NOMO-1 (cell line): ENCODE data around the gene EXOC4.
A peak's percentile ranks its signal among the peaks of the same experiment; 100 is the strongest.

ENCODE experiments used
- DNase-seq, 2 experiments: peaks; one replicate each; lab custom pipeline; 2025; ENCODE audit not compliant: unreplicated experiment in 2 of 2; lab: John Stamatoyannopoulos, UW

The EXOC4 gene

DNA sequence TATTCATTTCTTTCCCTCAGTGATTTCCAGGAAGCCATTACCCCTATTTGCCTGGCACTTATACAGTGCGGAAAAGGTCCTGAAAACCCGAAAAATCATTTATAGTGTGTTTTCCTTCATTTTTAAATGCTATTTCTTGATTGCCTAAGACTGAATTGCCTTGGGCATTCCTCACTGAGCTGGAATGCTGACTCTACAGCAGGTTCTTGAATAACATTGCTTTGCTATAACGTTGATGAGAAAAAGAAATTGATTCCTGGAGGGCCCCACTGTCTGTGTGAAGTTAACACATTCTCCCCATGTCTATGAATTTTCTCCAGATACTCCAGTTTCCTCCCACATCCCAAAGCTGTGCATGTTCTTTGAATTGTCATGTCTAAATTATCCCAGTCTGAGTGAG, 308.5 kb downstream of the EXOC4 start:
- DNase-seq = no peak

DNA sequence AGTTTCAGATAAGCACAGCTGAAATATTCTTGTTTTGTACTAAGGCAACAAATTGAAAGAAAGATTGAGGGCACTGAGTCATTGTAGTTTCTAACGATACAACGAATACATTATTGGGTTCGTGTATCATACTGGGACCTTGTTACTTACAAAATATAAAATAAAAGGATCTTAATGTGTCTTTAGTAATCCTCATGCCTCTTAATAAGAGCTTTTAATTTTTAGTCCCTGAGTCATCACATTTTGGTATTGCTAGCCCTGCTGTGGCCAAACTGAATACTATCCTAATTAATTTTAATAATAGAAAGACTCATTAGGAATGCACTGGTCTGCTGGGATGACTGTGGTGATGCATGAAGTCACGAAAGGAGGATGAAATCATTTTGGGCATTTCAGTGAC, 309.7 kb downstream of the EXOC4 start:
- no peak for DNase-seq

GRCh38 chr7:133563251-133563650, 310.4 kb downstream of the EXOC4 start:
- peak in 1 of 2 experiments; percentile 26 for DNase-seq

- DNase-seq = no peak
These were observed 311.6 kb downstream of the EXOC4 start for GRCh38 chr7:133564484-133564883.

- no peak for DNase-seq
These were observed 315.7 kb downstream of the EXOC4 start for GRCh38 chr7:133568544-133568943.

GRCh38 chr7:133570321-133570720, 317.4 kb downstream of the EXOC4 start:
- no peak for DNase-seq

- peak in 1 of 2 experiments; percentile 10 for DNase-seq
These were observed 318.2 kb downstream of the EXOC4 start for GRCh38 chr7:133571076-133571475.

DNA sequence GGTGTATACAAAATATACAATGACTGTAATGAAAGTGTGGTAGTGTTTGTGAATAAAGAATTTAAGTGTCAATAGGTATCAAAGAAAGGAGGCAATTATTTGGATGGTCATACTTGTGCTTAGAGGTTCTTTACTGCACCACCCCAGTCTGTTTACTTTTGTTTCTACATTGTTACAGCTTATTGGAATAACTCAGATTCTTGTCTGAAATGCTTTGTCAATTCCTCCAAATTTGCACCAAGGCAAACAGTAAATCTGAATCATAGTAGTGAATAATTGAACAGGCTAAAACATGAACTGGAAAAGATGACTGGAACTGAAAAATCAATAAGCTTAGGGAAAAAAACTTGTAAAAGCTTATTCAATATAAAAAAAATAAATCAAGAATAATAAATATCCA, 319.2 kb downstream of the EXOC4 start:
- DNase-seq = no peak

- no peak for DNase-seq
These were observed 320.0 kb downstream of the EXOC4 start for GRCh38 chr7:133572843-133573242.

DNA sequence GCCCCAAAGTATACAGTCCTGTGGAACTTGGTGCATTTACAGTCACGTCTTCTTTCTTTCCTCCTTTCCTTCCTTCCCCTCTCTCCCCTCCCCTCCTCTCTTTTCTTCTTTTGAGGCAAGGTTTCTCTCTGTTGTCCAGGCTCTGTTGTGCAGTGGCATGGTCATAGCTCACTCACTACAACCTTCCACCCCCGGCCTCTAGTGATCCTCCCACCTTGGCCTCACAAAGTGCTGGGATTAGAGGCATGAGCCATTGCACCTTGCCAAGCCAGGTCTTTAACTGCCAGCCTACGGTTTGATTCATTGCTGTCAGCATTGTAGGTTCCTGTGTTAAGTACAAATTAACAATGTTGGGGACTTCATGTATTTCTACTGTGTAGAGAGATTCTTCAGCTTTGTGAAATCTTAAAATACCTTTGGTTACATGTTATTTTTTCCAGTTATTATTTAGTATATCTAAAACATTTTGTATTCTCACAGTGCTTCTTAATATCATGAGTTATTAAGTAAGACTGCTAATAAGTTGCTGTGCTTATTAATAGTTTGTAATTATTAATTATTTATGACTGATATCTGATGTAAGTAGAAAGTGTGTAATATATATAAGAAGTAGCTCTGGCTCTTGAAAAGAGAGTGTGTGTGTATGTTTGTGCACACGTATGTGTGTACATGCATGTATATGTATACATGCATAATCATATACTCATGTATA, 320.8 kb downstream of the EXOC4 start:
- DNase-seq = no peak

GRCh38 chr7:133575726-133576440, 323.0 kb downstream of the EXOC4 start:
- DNase-seq = no peak

DNA sequence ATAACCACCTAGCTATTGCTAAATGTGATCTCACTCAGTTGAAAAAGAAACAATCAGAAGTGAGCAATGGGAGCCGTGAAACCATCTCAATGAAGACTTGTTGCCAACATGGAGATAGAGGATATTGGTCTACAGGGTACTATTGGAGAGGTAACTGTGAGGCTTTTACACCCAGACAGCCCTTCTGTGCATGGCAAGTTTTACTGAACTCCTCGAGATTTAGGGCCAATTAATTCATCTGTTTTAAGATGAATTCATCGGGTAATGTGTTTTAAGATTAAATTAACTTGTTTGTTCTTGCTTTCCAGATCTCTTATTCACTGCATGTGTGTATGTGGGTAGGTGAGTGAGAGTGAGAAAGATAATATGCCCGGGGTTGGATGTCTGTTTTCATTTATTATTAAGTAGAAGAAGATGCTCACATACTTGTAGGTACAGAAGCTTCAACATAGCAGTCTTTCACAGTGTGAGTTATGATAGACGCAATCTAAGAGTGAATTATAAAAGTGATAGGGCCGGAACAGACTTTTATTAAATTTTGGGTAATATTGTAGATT, 323.8 kb downstream of the EXOC4 start:
- DNase-seq = no peak

DNA sequence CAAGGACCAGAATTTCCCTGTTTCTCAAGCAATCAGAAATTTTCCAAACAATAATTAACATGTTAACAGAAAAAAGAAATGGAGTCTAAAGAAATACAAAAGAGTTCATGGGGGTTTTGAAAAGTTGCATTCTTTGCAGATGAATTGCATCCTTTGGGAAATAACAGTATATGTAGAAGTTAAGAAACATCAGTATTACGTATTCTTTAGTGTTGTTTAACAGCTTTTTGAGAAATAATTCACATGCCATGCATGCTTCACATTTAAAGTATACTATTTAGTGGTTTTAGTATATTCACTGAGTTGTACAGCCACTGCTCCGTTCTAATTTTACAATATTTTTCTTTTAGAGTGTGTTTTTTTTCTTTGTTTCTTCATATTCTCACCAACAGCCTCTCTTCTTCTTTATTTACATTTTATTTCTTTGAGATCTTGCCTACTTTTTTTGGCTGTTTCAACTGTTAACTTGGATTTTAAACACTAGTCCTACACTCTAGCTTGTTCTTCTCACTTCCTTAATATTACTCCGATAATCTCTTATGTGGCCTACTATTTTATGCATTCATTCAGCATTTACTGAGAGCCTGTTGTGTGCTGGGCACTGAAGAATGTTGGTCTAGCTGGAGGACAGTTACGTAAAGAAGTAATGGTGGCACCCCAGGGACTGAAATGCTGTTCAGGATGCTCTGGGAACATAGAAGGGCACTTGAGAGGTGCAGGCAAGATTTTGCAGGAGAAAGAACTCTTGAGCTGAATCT, 330.1 kb downstream of the EXOC4 start:
- DNase-seq = no peak

- no peak for DNase-seq
These were observed 330.8 kb downstream of the EXOC4 start for GRCh38 chr7:133583545-133584171.

- DNase-seq = peak in 1 of 2 experiments; percentile 60
These were observed 332.2 kb downstream of the EXOC4 start for GRCh38 chr7:133584956-133585668.

- DNase-seq = no peak
These were observed 333.4 kb downstream of the EXOC4 start for GRCh38 chr7:133586253-133586652.

GRCh38 chr7:133587903-133588302, 335.0 kb downstream of the EXOC4 start:
- DNase-seq = no peak

DNA sequence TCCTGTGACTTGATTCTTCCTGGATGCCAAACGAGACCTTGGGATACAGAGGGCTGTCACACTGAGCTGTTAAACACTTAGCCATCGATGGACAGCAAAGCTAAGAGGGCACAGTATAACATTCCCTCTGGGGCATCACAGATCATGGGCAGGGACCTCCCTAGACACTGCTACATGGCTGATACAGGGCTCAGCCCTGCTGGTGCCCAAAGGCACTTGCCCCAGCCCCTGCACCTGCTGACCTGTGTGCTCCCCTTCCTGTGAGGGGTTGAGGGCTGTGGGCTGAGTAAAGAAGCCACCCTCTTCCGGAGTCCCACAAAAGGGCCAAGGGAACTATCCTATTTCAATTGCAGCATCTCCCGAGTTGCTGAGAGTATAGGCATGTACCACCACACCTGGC, 337.9 kb downstream of the EXOC4 start:
- DNase-seq = no peak

DNA sequence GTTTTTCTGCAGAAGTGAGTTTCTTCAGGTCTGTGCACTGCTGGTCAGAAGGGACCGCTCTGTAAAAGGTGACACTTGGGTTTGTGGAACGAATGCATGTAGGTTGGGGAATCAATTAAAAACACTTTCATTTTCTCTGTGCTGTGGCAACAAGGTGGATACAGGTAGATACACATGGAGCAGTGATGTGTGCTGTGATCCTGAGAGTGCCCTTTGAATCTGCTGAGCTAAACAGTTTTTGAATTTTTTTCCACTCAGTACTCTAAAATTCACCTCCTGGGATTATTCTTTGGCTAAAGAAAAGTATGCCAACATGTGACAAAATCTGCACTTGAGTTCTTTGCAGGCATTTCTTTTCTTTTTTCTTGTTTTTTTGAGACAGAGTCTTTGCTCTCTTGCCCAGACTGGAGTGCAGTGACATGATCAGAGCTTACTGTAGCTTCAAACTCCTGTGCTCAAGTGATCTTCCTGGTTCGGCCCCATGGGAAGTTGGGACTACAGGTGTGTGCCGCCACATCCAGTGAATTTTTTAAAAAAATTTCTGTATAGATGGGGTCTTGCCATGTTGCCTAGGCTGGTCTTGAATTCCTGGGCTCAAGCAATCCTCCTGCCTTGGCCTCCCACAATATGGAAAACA, 338.9 kb downstream of the EXOC4 start:
- DNase-seq = no peak

DNA sequence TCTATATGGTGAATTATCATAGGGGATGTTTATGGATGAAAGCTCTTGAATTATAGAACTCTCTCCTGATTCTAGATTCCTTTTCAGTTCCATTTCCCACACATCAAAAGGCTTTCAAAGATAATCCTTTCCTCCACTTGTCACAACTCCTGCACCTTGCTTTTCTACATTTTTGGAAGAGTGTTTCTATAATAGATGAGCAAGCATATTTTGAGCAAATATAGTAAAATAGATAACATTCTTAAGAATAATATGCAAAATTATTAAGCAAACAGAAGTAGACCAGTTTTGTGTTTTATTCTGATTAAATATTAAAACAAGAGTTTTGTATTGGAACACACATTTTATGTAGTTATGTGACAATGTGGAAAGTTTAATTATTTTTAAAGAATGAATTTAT, 340.7 kb downstream of the EXOC4 start:
- no peak for DNase-seq
